Esophagus muscularis mucosa (tissue), 4 donors: ENCODE measurements around the gene CCDC80.

Source experiments
- EP300 ChIP-seq: sonication (generic); formaldehyde crosslinking; IDR thresholded peaks from one replicate; pipeline ENCODE4 v1.6.1; 2017; ENCODE audit warnings: antibody characterized with exemption
- POLR2A ChIP-seq: fragments of 450-650 bp; IDR thresholded peaks from one replicate; pipeline ENCODE4 v1.6.1; 2017; ENCODE audit warnings: antibody characterized with exemption, moderate library complexity, mild to moderate bottlenecking, low read depth
- POLR2AphosphoS5 ChIP-seq, 2 donors: sonication (generic); formaldehyde crosslinking; IDR thresholded peaks; one replicate each; pipeline ENCODE4 v1.6.1; 2017; ENCODE audit warnings: antibody characterized with exemption in 2 of 2
- TF ChIP-seq, protein P1 (sequence below), 3 experiments: fragments of 200-600 bp in 2 of 3; fragments of 450-650 bp in 1 of 3; sonication (generic) in 2 of 3; IDR thresholded peaks; one replicate each; pipeline ENCODE4 v1.5.1; 2017 to 2019; ENCODE audit warnings: antibody characterized with exemption in 3 of 3, mild to moderate bottlenecking in 2 of 3, moderate library complexity in 1 of 3

DNA sequence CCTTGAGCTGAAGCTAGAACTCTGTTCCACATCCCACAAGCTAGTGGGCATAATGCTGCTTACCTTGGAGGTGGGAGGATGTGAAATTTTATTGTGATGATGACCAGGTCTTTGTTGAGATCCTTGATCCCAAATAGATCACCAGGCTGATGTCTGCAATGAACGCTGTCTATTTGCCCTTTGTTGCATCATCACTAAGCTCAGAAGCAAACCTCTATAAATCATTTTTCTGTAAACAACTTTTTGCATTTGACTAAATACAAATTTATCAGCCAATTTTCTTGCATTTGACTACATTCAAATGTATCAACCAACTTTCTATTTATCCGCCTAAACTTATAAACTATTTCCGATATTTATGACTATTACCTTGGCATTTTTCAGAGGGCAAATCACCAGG is 9.7 kb downstream of the CCDC80 start:
- TF ChIP-seq, protein P1, sequence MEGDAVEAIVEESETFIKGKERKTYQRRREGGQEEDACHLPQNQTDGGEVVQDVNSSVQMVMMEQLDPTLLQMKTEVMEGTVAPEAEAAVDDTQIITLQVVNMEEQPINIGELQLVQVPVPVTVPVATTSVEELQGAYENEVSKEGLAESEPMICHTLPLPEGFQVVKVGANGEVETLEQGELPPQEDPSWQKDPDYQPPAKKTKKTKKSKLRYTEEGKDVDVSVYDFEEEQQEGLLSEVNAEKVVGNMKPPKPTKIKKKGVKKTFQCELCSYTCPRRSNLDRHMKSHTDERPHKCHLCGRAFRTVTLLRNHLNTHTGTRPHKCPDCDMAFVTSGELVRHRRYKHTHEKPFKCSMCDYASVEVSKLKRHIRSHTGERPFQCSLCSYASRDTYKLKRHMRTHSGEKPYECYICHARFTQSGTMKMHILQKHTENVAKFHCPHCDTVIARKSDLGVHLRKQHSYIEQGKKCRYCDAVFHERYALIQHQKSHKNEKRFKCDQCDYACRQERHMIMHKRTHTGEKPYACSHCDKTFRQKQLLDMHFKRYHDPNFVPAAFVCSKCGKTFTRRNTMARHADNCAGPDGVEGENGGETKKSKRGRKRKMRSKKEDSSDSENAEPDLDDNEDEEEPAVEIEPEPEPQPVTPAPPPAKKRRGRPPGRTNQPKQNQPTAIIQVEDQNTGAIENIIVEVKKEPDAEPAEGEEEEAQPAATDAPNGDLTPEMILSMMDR (IDR thresholded peaks at IDR 0.05), result no peak
- TF ChIP-seq EP300, result no peak
- no peak for TF ChIP-seq POLR2A
- TF ChIP-seq POLR2AphosphoS5 (IDR thresholded peaks at IDR 0.05), result no peak
